Iris pigment epithelial cell (primary cell): ENCODE results near the gene GLIS1.
"Not testable (repeated sequence)": the region's sequence is repeated elsewhere in the genome, so short reads cannot be mapped to it uniquely, and the experiment has no call there.

Experiments used
- DNase-seq: peaks from one replicate; pipeline ENCODE4 v3.0.0-alpha.2; 2011; ENCODE audit warnings: low read depth

Gene GLIS1

DNA sequence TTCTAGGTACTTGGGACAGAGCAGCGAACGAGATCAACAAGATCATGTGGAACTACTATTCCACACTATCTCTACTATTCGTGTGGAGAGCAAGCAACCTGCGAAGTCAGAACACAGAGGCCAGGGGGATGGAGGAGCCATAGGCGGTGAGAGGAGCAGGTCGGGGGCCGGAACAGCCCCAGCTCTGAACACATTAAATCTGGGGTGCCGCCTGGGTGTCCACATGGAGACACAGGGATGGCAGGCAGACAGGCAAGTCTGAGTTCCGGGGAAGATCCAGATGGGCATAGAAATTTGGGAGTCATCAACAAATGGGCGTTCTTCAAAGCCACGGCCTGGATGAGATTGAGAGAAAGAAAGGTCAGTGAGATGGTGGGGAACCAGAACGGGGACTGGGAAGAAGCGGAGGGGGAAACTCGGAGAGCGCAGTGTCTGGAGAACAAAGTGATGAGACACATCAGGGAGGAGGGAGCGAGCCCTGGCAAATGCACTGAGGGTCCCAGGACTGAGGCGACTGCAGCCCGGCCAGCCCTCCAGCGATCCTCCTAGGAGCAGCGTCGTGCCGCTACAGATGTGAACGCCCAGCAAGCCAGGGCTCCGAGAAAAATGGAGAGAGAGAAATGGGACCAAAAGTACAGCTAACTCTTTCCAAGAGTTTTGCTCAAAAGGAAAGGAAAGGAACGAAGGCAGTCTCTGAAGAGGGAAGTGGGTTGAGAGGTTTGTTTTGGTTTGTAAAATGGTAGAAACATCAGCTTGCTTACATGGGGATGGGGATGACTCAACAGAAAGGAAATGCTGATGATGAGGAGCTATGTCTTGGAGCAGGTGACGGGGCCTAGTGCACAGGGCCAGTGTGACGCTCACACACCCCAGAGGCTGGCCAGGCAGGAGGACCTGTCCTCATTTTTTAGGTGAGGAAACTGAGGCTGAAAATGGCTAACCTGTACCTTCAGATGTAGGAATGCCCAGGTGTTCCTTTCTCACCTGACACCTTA is 84.5 kb downstream of the GLIS1 start:
- peak; percentile 80 for DNase-seq

DNA sequence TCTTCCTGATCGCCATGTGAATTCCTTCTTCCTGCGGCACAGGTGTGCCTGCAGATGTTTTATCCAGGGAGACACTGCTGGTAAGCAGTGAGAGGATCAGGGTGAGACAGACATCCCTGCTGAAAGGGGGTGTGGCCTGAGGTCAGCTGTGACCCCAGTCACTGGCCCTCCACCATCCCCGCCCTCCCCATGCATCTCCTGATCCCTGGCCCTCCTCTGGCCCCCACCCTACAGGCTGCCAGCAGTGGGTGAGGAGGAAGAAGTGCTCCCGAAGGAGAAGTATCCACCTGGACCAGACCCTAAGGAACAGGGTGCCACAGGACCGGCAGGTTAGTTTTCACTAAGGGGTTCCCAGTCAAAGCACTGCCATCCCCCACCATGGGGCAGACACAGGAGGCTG is 85.3 kb downstream of the GLIS1 start:
- DNase-seq = no peak

DNA sequence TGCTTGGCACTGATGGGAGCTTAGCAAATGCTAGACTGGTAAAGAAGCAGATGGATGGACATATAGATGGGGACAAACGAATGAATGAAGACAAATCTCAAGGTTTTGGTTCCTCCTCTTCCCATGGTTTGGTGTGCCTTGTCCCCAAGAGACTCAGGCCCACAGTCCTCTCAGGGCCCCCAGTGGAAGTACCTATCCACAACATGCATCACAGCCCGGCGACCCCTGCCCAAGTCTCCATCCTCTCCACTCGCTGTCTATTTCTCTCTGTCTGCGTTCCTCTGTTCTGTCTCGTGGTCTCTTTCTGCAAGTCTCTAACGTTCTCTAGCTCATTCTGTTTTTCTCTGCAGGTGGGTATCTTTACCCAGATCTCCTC is 85.8 kb downstream of the GLIS1 start:
- DNase-seq = no peak

DNA sequence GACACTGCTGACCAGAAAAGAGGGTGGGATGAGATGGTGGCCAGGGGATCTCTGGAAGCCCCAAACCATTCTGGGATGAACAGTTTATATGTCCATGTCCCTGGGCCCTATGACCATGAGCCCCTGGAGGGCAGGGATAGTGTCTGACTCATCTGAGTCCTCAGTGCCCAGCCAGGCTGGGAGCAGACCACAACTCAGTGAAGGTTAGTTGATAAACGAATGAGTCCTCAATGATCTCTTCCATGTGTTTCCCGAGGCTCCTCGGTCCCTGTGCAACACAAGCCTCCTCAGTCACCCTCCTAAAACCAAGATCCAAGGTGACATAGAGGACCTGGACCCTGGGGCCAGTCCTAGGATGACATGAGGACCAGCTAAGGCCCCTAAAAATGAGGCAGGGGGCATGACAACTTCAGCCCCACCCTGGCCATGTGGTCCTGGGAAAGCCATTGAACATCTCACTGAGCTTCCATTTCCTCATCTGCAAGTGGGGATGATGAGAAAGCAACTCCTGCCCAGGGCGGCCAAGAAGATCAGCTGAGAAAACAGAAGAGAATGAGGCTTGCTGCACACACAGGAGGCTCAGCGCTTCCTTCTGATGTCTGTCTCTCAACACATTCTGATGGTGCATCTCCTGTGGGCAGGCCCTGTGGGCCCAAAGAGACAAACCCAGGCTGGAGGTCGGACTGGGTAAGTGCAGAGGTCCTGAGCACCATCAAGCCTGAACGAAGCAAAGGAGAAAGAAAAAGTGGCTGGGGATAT is 86.3 kb downstream of the GLIS1 start:
- DNase-seq = no peak

DNA sequence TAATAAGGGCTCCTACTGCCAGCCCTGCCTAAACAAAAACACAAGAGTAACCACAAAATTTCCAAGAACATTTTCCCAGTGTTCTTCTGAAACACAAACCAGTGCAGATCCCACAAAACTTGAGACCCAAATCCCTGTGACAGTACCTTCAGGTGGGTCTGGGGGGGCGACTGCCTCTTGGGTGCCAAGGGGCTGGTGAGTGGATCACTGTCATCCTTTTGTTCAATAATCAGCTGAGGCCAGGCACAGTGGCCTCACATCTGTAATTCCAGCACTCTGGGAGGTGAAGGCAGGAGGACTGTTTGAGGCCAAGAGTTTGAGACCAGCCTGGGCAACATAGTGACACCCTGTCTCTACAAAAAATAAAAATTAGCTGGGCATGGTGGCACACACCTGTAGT is 87.6 kb downstream of the GLIS1 start:
- no peak for DNase-seq

DNA sequence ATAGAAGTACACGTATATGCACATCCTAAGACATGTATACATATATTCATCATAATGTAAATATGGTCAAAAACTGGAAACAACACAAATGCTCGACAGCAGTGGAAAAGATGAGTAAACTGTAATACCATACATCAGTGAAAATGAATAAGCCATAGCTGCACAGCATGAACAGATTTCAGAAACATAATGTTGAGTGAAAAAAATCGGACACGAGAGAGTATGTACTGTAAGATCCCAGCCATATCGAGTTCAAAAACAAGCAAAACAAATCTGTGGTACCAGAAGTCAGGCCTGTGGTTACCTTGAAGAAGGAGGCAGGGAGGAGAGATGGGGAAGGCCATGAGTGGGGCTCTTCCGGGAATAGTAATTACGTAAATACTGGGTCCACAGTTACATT is 90.4 kb downstream of the GLIS1 start:
- DNase-seq = no peak

DNA sequence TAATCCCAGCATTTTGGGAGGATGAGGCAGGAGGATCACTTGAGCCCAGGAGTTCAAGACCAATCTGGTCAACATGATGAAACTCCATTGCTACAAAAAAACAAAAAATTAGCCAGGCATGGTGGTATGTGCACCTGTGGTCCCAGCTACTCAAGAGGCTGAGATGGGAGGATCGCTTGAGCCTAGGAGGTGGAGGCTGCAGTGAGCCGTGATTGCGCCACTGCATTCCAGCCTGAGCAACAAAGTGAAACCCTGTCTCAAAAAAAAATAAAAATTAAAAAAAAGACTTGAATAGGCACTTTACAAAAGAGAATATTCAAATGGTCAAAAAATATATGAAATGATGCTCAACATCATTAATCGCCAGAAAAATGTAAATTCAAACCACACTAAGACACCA is 91.0 kb downstream of the GLIS1 start:
- DNase-seq = not testable (repeated sequence)

DNA sequence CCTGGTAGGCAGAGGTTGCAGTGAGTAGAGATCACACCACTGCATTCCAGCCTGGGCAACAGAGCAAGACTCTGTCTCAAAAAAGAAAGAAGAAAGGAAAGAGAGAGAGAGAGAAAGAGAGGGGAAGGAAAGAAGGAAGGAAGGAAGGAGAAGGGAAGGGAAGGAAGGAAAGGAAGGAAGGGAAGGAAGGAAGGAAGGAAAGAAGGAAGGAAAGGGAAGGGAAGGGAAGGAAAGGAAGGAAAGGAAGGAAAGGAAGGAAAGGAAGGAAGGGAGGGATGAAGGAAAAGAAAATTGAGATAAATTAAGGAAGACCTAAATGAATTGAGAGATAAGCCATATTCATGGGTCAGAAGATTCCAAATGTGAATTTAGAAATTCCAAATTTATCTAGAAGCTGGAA is 92.2 kb downstream of the GLIS1 start:
- DNase-seq = no peak

DNA sequence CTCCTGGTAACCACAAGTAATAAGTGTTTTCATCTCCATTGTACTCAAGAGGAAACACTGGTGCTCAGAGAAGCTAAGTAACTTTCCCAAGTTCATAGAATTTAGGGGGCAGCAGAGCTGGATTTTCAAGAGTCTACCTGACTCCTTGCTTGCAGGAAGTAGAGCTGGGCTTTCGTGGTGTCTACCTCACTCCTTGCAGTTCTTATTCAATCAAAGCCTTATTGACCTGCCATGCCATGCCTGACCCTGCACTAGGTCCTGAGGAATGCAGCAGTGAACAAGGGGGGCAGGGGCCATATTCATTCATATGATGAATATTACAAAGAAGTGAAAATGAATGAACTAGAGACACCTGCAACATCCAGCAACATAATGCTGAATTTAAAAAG is 93.3 kb downstream of the GLIS1 start:
- no peak for DNase-seq

DNA sequence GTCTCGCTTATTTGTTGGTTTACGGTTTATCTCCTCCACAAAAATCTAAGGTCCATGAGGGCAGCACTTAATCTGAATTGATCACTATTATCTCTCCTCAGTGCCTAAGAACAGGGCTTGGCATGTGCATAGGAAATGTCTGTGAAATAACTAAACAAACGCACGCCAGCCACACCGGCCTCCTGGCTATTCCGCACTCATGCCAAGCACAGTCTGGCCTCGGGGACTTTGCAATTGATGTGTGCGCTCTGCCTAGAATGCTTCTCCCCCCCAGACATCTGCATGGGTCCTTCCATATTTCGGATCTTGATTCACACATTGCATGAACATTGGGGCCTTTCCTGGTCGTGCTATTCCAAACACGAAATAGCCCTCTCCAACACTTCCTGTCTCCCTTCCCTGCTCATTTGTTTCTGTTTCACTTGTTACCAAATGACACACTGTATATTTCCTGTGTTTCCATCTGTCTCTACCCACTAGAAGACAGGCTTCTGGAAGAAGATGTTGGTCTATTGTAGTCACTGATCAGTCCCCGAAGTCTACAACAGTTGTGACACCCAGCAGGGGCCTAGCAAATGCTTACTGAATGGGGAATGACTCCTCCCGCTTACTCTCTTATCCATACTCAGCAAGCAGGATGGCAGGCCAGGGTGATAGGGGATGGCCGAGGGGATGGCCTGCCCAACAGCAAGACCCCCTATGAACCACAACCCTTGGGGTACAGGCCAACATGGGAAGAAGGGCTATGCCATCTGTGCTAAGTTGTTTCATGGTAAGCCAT is 93.9 kb downstream of the GLIS1 start:
- peak; percentile 19 for DNase-seq

DNA sequence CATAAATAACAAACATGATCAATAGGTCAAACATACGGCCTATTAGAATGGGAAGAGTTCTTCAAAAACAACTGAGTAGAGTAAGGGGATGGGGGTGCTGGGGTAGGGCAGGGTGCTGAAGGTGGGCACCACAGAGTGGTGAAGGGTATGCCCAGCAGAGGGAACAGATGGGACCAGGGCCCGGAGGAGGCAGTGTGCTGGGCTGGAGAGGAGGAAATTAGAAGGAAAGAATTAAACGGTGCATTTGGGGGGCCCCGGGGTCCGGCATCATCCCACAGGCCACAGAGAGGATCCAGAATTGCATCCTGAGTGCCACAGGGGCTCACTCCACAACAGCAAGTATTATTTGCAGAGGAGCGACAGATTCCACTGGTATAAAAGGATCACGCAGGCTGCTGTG is 94.5 kb downstream of the GLIS1 start:
- DNase-seq = no peak

DNA sequence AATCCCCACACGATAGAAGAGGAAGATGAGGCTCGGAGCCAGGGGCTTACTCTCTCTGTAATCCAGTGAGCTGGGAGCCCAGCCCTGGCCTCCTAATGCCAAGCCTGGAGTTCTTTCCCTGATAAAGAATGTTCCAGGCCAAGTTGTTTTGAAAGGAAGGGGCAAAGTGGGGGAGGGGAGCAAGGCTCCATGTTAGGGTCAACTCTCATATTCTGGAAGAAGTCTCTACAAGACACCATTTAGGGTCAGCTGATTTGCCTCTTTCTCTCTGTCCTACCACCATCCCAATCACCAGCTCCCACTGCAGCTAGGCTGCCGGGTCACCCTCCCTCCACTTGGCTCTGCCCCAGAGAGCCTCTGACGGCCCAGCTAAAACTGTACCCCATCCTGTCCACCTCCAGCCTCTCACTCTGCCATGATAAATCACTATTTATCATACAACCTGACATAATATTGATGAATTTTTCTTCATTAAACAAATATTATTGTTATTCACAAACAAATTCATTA is 95.0 kb downstream of the GLIS1 start:
- DNase-seq = no peak

DNA sequence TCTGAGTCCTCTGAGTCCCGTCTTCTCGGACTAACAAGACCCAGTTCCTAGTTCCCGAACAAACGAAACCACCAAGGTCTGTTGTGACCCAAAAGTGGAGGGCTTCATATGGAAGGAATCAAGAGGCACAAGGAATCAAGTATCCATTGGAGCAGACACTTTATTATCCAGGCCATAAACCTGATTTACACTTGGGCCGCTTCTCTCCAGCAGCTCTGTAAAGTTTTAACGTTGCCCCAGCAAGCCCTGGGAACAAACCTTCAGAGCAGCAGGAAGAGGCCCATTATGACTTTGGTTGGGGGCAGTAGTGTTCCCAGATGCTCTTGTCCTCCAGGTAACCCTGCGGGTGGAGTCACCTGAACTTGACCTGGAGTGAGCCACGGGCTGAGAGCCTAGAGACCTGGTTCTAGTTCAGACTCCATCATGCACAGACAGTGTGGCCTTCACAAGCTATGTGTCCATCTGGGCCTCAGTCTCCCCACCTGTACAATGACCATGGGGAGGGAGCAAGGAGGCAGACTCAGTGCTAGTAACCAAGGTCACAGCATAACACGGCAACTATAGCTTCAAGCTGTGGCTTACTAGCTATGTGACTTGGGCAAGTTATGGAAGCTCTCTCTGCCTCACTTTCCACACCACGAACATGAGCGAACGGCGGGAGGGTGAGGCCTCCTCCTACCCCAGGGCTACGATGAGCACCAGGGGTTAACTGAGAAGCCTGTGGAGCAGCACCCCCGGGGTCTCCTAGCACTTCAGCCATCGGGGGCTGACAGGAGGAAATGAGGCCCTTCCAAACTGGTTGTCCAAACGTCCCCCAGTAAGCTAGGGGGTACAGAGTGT is 95.7 kb downstream of the GLIS1 start:
- no peak for DNase-seq

DNA sequence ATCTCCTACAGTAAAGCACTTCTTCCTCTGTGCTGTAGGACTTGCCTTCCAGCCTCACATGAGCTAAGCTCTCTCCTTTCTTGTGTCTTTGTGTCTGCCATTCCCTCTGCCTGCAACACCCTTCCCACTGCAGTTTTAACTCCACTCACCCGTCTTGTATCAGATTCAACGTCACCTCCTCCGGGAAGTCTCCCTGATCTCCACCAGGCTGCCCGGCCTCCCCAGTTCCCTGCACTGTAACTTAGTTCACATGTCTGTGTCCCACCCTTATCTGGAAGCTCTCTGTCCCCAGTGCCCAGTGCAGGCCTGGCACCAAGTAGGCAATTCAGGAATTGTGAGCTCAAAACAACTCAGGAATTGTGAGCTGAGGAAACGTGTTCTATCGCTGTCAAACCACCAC is 96.4 kb downstream of the GLIS1 start:
- DNase-seq = no peak

DNA sequence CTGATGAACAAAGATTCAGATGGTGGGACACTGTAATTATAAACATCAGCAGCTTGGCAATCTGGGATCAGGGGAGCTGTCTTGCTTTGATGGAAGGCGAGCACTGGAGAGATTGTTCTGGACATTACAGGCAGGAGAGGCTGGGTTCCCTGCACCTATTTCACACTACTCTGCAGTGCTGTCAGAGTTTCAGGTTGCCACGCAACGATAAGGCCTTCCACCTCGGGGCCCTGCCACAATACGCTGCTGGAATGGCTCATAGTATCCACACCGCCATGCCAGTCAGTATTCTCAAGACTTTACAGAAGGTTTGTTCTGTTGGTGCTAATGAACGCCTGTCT is 96.8 kb downstream of the GLIS1 start:
- no peak for DNase-seq

DNA sequence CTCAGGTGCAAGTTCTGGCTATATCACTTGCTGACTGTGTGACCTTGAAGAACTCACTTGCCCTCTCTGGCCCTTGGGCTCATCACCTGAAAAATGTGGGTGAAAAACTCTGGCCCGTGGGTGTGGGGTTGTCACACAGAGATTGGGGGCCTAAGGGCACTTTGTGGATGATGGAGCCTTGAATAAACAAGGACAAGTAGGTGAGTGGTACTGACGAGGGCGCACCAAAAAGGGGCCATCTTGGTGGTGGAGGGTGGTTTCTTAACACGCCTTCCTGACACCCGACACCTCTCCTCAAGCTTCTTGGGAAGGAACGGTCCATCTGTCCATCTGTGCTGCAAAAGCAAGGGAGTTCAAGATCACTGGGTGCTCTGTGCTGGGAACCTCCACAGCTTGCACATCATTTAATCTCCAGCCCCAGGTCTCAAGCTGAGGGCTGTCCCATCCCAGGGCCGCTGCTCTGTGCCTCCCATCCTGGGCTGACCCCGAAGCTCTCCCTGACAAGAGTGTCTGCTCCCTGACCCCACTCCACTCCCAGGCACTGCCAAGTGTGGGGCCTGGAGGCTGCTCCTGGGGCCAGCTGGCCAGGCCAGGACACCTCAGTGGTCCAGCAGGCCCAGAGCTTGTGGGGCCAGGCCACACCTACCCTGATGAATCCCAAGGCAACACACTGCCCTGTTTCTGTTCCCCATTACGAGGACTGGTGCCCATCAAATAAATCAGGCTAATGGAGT is 97.3 kb downstream of the GLIS1 start:
- DNase-seq = no peak

DNA sequence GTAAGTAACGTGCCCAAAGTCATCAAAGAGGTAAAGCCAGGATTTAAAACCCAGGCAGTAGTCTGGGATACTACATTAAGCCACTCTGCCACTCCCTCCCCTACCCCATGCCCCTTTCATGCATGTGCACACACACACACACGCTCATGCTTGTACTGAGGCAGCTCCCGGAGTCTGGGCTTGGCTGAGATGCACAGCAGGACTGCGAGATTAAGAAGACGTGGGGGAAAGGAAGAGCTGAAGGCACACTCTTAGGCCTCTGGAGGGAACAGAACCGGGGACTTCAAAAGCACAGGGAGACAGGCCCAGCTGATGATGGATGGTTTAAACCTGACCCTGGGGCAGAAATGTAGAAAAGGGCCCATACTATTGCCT is 98.3 kb downstream of the GLIS1 start:
- DNase-seq = no peak

DNA sequence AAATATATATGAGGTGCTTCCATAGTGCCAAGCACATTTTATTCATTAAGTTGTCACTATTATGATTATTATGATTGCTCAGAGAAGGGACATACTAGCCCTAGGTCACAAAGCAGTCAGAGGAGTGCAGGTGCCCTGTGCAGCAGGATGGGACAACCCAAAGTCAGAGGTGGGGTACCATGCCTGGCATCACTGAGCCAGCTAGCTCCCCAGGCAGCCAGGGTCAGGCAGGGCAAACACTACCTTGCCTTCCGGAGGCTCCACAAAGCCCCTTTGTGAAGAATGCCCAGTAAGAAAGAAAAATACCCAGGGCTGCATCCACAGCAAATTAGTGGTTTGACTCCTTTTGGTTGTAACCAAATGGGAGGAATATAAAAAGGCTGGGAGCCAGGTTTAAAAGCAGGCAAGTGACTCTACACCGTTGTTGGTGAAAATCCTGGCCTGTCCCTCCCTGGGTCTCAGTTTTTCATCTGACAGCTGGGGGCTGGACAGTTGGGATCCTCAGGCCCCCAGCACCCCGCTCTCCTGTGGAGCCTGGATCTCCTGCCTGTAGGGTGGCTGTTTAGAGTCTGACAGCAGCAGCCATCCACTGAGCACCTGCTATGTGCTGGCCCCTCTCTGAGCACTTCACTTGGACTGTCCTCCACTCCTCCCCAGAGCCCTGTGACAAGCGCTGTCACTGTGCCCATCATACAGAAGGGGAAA is 98.8 kb downstream of the GLIS1 start:
- no peak for DNase-seq

DNA sequence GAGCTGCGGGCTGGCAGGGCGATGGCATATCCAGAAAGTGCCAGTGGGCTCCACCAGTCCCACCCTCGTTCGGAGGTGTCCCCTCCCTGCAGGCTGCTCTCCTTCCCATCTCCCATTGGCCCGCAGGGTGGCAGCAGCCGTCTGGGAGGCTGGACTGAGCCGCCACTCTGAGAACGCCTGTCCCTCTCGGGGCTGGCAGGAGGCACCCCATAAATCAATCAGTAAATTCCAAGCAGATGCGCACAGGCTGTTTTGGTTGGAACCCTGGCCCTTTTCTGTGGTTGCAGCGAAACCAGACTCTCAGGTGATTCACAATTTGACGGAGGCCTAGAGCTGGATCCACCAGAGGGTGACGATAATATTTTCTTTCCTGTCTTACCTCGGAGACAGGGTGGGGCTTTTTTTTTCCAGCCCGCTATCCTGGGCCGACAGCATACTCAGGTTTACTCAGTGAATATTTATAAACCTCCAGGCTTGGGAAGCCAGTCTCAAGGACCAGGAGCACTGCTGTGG is 99.7 kb downstream of the GLIS1 start:
- DNase-seq = no peak
